ENCODE data around the gene TOP3A. TPM values are rescaled to one million over a fixed set of nuclear protein-coding genes. Genes with fewer than 3 reads are reported as not detected.

TOP3A gene, protein sequence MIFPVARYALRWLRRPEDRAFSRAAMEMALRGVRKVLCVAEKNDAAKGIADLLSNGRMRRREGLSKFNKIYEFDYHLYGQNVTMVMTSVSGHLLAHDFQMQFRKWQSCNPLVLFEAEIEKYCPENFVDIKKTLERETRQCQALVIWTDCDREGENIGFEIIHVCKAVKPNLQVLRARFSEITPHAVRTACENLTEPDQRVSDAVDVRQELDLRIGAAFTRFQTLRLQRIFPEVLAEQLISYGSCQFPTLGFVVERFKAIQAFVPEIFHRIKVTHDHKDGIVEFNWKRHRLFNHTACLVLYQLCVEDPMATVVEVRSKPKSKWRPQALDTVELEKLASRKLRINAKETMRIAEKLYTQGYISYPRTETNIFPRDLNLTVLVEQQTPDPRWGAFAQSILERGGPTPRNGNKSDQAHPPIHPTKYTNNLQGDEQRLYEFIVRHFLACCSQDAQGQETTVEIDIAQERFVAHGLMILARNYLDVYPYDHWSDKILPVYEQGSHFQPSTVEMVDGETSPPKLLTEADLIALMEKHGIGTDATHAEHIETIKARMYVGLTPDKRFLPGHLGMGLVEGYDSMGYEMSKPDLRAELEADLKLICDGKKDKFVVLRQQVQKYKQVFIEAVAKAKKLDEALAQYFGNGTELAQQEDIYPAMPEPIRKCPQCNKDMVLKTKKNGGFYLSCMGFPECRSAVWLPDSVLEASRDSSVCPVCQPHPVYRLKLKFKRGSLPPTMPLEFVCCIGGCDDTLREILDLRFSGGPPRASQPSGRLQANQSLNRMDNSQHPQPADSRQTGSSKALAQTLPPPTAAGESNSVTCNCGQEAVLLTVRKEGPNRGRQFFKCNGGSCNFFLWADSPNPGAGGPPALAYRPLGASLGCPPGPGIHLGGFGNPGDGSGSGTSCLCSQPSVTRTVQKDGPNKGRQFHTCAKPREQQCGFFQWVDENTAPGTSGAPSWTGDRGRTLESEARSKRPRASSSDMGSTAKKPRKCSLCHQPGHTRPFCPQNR
- total RNA-seq (2021) = 54.9 to 56.1 TPM (median 56.0 TPM) in 3 replicates
- Bru-seq, nascent RNA = percentile 77 among the genes with signal in this experiment
- long read RNA-seq, experiment 1, full-length matches to known transcripts = 86 of 124 reads
- long read RNA-seq, experiment 1, partial matches to known transcripts = 16 of 124 reads
- long read RNA-seq, experiment 1, other reads (novel, unspliced or antisense) = 22 of 124 reads
- long read RNA-seq, experiment 2, full-length matches to known transcripts = 5 of 20 reads
- long read RNA-seq, experiment 2, partial matches to known transcripts = 9 of 20 reads
- long read RNA-seq, experiment 2, other reads (novel, unspliced or antisense) = 6 of 20 reads
- long read RNA-seq, experiment 3, partial matches to known transcripts = 4 of 7 reads
- long read RNA-seq, experiment 3, other reads (novel, unspliced or antisense) = 2 of 7 reads

DNA sequence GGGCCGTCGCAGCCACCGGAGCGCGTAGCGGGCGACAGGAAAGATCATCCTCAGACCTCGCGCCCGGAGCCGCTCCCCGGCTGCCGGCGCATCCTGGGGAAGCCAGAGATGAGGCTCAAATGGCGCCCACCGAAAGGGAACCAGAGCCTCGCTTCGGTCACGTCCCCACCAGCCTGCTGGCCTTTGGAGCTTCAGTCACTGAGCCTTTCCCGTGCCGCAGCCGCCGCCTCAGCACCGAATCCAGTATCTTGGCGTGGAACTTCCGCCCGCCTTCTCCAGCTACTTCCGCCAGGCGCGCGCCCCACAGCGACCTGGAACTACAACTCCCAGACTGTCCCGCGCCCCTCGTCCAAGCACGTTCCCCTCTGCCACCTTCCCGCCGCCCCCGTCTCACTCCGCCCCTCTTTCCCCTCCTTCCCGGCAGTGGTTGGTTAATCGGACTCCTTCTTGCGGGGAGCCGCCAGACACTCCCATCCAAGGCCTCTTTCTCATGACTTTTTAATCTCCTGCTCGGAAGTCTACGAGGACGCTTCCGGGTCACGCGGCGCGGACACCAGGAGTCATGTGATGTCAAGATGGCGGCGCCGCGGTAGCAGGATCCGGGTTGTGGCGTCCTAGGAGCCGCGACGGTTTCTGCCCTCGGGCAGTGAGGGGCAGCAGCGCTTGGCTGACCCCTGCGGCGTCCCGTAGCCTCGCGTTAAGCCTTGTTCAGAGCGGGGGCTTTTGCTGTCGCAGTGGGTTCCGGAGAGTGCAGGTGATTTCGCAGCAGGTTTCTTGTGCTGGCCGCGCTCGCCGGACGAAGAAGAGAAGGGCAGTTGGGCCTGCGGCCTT, at the start of gene TOP3A, which contains the start of gene SMCR8:
Gene TOP3A, minus strand, starts transcription at position 264 of the 831 bp plus-strand sequence. Its CDS starts 216 bp downstream, at position 48.
Gene SMCR8, plus strand, starts transcription at position 563 of the 831 bp plus-strand sequence. CDS start 497 bp downstream, outside the sequence.
- DNase-seq (ENCODE audit: low spot score) = peak; percentile 93
- H3K4me1 Mint-ChIP-seq = peaks cover 48% of the 10 kb centered on the region
- ChIA-PET POLR2A (interaction anchor here (0.9 kb wide), 1 partner anchor 13 kb away, joined by 4 read pairs; no protein-coding TSS in a partner anchor), CTCF (interaction anchor here (0.7 to 1.3 kb wide), 3 partner anchors 9 to 48 kb away, joined by 3 to 5 read pairs (median 4); partner anchors contain the start of gene SHMT1)
- H3K9me3 Mint-ChIP-seq = no peaks in the 10 kb centered on the region
- ATAC-seq = peak; percentile 96
- H3K27me3 Mint-ChIP-seq (ENCODE audit: low read depth) = no peaks in the 10 kb centered on the region; the same call in 1 of the 2 replicates
- H3K36me3 Mint-ChIP-seq = peaks cover 35% of the 10 kb centered on the region
- peak within 1 kb of the TSS; percentile 94 for H3K4me3 Mint-ChIP-seq
- peak within 1 kb of the TSS; percentile 100 for H3K27ac Mint-ChIP-seq
- TF ChIP-seq ETV6 (CRISPR knock-in tag; IDR thresholded peaks at IDR 0.05) = peak; percentile 43; the same call in 1 of the 2 replicates
- no peak for TF ChIP-seq E2F1 (CRISPR knock-in tag; IDR thresholded peaks at IDR 0.05)
- TF ChIP-seq, protein P1, sequence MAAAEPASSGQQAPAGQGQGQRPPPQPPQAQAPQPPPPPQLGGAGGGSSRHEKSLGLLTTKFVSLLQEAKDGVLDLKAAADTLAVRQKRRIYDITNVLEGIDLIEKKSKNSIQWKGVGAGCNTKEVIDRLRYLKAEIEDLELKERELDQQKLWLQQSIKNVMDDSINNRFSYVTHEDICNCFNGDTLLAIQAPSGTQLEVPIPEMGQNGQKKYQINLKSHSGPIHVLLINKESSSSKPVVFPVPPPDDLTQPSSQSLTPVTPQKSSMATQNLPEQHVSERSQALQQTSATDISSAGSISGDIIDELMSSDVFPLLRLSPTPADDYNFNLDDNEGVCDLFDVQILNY (CRISPR knock-in tag; IDR thresholded peaks at IDR 0.05) = peak; percentile 13; the same call in 1 of the 2 replicates
- TF ChIP-seq ZNF423 (CRISPR knock-in tag; IDR thresholded peaks at IDR 0.05) = no peak
- TF ChIP-seq ZNF416 (CRISPR knock-in tag; IDR thresholded peaks at IDR 0.05) = no peak
- TF ChIP-seq USF2 (CRISPR knock-in tag; IDR thresholded peaks at IDR 0.05) = peak; percentile 99
- no peak for TF ChIP-seq ZMAT4 (CRISPR knock-in tag; IDR thresholded peaks at IDR 0.05)
- TF ChIP-seq, protein P2, sequence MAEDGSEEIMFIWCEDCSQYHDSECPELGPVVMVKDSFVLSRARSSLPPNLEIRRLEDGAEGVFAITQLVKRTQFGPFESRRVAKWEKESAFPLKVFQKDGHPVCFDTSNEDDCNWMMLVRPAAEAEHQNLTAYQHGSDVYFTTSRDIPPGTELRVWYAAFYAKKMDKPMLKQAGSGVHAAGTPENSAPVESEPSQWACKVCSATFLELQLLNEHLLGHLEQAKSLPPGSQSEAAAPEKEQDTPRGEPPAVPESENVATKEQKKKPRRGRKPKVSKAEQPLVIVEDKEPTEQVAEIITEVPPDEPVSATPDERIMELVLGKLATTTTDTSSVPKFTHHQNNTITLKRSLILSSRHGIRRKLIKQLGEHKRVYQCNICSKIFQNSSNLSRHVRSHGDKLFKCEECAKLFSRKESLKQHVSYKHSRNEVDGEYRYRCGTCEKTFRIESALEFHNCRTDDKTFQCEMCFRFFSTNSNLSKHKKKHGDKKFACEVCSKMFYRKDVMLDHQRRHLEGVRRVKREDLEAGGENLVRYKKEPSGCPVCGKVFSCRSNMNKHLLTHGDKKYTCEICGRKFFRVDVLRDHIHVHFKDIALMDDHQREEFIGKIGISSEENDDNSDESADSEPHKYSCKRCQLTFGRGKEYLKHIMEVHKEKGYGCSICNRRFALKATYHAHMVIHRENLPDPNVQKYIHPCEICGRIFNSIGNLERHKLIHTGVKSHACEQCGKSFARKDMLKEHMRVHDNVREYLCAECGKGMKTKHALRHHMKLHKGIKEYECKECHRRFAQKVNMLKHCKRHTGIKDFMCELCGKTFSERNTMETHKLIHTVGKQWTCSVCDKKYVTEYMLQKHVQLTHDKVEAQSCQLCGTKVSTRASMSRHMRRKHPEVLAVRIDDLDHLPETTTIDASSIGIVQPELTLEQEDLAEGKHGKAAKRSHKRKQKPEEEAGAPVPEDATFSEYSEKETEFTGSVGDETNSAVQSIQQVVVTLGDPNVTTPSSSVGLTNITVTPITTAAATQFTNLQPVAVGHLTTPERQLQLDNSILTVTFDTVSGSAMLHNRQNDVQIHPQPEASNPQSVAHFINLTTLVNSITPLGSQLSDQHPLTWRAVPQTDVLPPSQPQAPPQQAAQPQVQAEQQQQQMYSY (CRISPR knock-in tag; IDR thresholded peaks at IDR 0.05) = no peak
- TF ChIP-seq ZNF219 (CRISPR knock-in tag; IDR thresholded peaks at IDR 0.05; ENCODE audit: borderline replicate concordance) = no peak
- TF ChIP-seq ELF4 (CRISPR knock-in tag; IDR thresholded peaks at IDR 0.05; ENCODE audit: low read depth) = no peak
- TF ChIP-seq, protein P3, sequence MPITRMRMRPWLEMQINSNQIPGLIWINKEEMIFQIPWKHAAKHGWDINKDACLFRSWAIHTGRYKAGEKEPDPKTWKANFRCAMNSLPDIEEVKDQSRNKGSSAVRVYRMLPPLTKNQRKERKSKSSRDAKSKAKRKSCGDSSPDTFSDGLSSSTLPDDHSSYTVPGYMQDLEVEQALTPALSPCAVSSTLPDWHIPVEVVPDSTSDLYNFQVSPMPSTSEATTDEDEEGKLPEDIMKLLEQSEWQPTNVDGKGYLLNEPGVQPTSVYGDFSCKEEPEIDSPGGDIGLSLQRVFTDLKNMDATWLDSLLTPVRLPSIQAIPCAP (CRISPR knock-in tag; IDR thresholded peaks at IDR 0.05) = peak; percentile 66; the same call in 1 of the 2 replicates
- peak; percentile 69 for TF ChIP-seq FOXP1 (CRISPR knock-in tag; IDR thresholded peaks at IDR 0.05; ENCODE audit: borderline replicate concordance)
- no peak for TF ChIP-seq SOX15 (CRISPR knock-in tag; IDR thresholded peaks at IDR 0.05)
- no peak for TF ChIP-seq ZNF138 (CRISPR knock-in tag; conservative IDR thresholded peaks at IDR 0.05)
- TF ChIP-seq, protein P4, sequence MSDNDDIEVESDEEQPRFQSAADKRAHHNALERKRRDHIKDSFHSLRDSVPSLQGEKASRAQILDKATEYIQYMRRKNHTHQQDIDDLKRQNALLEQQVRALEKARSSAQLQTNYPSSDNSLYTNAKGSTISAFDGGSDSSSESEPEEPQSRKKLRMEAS (CRISPR knock-in tag; IDR thresholded peaks at IDR 0.05) = peak; percentile 84
- peak; percentile 72 for TF ChIP-seq SP1 (CRISPR knock-in tag; conservative IDR thresholded peaks at IDR 0.05)
- TF ChIP-seq FOXP4 (CRISPR knock-in tag; IDR thresholded peaks at IDR 0.05) = no peak; the same call in 1 of the 2 replicates
- peak; percentile 69 for TF ChIP-seq NR2C2 (CRISPR knock-in tag; IDR thresholded peaks at IDR 0.05)
- peak; percentile 23; the same call in 1 of the 2 replicates for TF ChIP-seq MYBL2 (CRISPR knock-in tag; IDR thresholded peaks at IDR 0.05)

Data from WTC11 (cell line).